Measurements from ENCODE around the gene PPP3CB.
"Not testable (repeated sequence)": the region's sequence is repeated elsewhere in the genome, so short reads cannot be mapped to it uniquely, and the experiment has no call there.

PPP3CB gene

GRCh38 chr10:73398024-73398423 lies 97.8 kb downstream of the PPP3CB start:
- H3K27ac Mint-ChIP-seq, result no peak overlapping the region
- H3K27me3 Mint-ChIP-seq (ENCODE audit: low read depth), result no peaks in the 10 kb centered on the region
- TF ChIP-seq CTCF (IDR thresholded peaks at IDR 0.05; ENCODE audit: unreplicated experiment in 3 of 3), result no peak
- peaks cover 29% of the 10 kb centered on the region for H3K36me3 Mint-ChIP-seq (ENCODE audit: low read depth)
- no peaks in the 10 kb centered on the region for H3K4me1 Mint-ChIP-seq
- peaks cover under 1% of the 10 kb centered on the region for H3K9me3 Mint-ChIP-seq
- H3K4me3 Mint-ChIP-seq, result no peak overlapping the region

GRCh38 chr10:73394325-73394724 lies 101.5 kb downstream of the PPP3CB start:
- H3K9me3 Mint-ChIP-seq; H3K27me3 Mint-ChIP-seq (ENCODE audit: low read depth); H3K4me3 Mint-ChIP-seq; H3K4me1 Mint-ChIP-seq; H3K27ac Mint-ChIP-seq: not testable (repeated sequence)
- peaks cover 53% of the 10 kb centered on the region for H3K36me3 Mint-ChIP-seq (ENCODE audit: low read depth)

GRCh38 chr10:73388228-73388627 lies 107.6 kb downstream of the PPP3CB start:
- H3K9me3 Mint-ChIP-seq, result peaks cover 3% of the 10 kb centered on the region
- no peaks in the 10 kb centered on the region for H3K27me3 Mint-ChIP-seq (ENCODE audit: low read depth)
- H3K4me1 Mint-ChIP-seq, result no peaks in the 10 kb centered on the region
- no peak for TF ChIP-seq CTCF (IDR thresholded peaks at IDR 0.05; ENCODE audit: unreplicated experiment in 3 of 3)
- H3K36me3 Mint-ChIP-seq (ENCODE audit: low read depth), result peaks cover 62% of the 10 kb centered on the region
- H3K4me3 Mint-ChIP-seq, result no peak overlapping the region
- H3K27ac Mint-ChIP-seq, result no peak overlapping the region

GRCh38 chr10:73386583-73386982 lies 109.2 kb downstream of the PPP3CB start:
- H3K36me3 Mint-ChIP-seq (ENCODE audit: low read depth), result peaks cover 57% of the 10 kb centered on the region
- no peaks in the 10 kb centered on the region for H3K27me3 Mint-ChIP-seq (ENCODE audit: low read depth)
- no peak for TF ChIP-seq CTCF (IDR thresholded peaks at IDR 0.05; ENCODE audit: unreplicated experiment in 3 of 3)
- no peaks in the 10 kb centered on the region for H3K9me3 Mint-ChIP-seq
- no peak overlapping the region for H3K4me3 Mint-ChIP-seq
- H3K27ac Mint-ChIP-seq, result no peak overlapping the region
- H3K4me1 Mint-ChIP-seq, result no peaks in the 10 kb centered on the region

All from nephron (organoid).